DND-41 (cell line): ENCODE results near the gene ZNF503.

Experiments used
- ATAC-seq: fragments of 200-7000 bp; cut with Tn5 transposase; 3 replicates; pipeline ENCODE4 v1.9.1; 2021; ENCODE audit warnings: low read depth; ENCODE audit not compliant: insufficient read depth
- DNase-seq: peaks from one replicate; pipeline ENCODE4 v3.0.0-alpha.2; 2020
- H2AFZ ChIP-seq: 2 replicates; pipeline ENCODE4 v1.6.0; 2012; ENCODE audit warnings: low read depth, low read length
- H3K27ac ChIP-seq: 2 replicates; pipeline ENCODE4 v1.5.1; 2012; ENCODE audit warnings: low read length, inconsistent platforms
- H3K27me3 ChIP-seq: fragments of 200-600 bp; sonication (generic); 2 replicates; pipeline ENCODE4 v1.6.0; 2012; ENCODE audit warnings: low read length, mild to moderate bottlenecking, inconsistent platforms; ENCODE audit not compliant: insufficient read depth, poor library complexity
- H3K36me3 ChIP-seq: 2 replicates; pipeline ENCODE4 v1.5.1; 2012; ENCODE audit warnings: low read length, inconsistent platforms; ENCODE audit not compliant: insufficient read depth
- H3K4me1 ChIP-seq: 2 replicates; pipeline ENCODE4 v1.5.1; 2012; ENCODE audit warnings: mild to moderate bottlenecking, low read length; ENCODE audit not compliant: insufficient read depth
- H3K4me2 ChIP-seq: 2 replicates; pipeline ENCODE4 v1.6.0; 2012; ENCODE audit warnings: mild to moderate bottlenecking, moderate library complexity, low read length, inconsistent platforms; ENCODE audit not compliant: insufficient read depth
- H3K4me3 ChIP-seq, 2 experiments: fragments of 200-600 bp in 1 of 2; shearing (Covaris generic) in 1 of 2; 2 replicates each; pipeline ENCODE4 v1.5.1; 2012 to 2016; ENCODE audit warnings: inconsistent platforms in 2 of 2, low read length in 2 of 2, mild to moderate bottlenecking in 2 of 2, low read depth in 1 of 2, moderate library complexity in 1 of 2
- H3K79me2 ChIP-seq: 2 replicates; pipeline ENCODE4 v1.6.0; 2012; ENCODE audit warnings: low read length, inconsistent platforms; ENCODE audit not compliant: insufficient read depth
- H3K9ac ChIP-seq: 2 replicates; pipeline ENCODE4 v1.6.0; 2012; ENCODE audit warnings: low read depth, mild to moderate bottlenecking, inconsistent platforms, low read length, moderate library complexity
- H3K9me3 ChIP-seq: 2 replicates; pipeline ENCODE4 v1.5.1; 2012; ENCODE audit warnings: low read length, moderate library complexity, mild to moderate bottlenecking, inconsistent platforms; ENCODE audit not compliant: insufficient read depth, severe bottlenecking
- H4K20me1 ChIP-seq: 2 replicates; pipeline ENCODE4 v1.6.0; 2012; ENCODE audit warnings: low read length; ENCODE audit not compliant: insufficient read depth
- EZH2 ChIP-seq: IDR thresholded peaks from 3 replicates; pipeline ENCODE4 v1.6.1; 2012; ENCODE audit warnings: borderline replicate concordance, low read depth, mild to moderate bottlenecking, moderate library complexity, low read length, inconsistent platforms; ENCODE audit not compliant: severe bottlenecking
- TF ChIP-seq, protein P1 (sequence below): IDR thresholded peaks from 2 replicates; pipeline ENCODE4 v1.5.1; 2012; ENCODE audit warnings: borderline replicate concordance, low read length, moderate library complexity, mild to moderate bottlenecking; ENCODE audit not compliant: poor library complexity, severe bottlenecking; ENCODE audit errors: extremely low read depth

The ZNF503 gene

GRCh38 chr10:75401569-75402485 is at the start of gene ZNF503:
TSS of gene ZNF503 (minus strand) at chr10:75401764. CDS start at chr10:75401419, 345 bp downstream.
- H4K20me1 ChIP-seq: no peaks in the 10 kb centered on the region
- H3K9me3 ChIP-seq: peaks cover 2% of the 10 kb centered on the region
- no peak for DNase-seq
- no peak for TF ChIP-seq EZH2
- TF ChIP-seq, protein P1, sequence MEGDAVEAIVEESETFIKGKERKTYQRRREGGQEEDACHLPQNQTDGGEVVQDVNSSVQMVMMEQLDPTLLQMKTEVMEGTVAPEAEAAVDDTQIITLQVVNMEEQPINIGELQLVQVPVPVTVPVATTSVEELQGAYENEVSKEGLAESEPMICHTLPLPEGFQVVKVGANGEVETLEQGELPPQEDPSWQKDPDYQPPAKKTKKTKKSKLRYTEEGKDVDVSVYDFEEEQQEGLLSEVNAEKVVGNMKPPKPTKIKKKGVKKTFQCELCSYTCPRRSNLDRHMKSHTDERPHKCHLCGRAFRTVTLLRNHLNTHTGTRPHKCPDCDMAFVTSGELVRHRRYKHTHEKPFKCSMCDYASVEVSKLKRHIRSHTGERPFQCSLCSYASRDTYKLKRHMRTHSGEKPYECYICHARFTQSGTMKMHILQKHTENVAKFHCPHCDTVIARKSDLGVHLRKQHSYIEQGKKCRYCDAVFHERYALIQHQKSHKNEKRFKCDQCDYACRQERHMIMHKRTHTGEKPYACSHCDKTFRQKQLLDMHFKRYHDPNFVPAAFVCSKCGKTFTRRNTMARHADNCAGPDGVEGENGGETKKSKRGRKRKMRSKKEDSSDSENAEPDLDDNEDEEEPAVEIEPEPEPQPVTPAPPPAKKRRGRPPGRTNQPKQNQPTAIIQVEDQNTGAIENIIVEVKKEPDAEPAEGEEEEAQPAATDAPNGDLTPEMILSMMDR: no peak
- no peaks in the 10 kb centered on the region for H3K36me3 ChIP-seq
- no peak within 1 kb of the TSS for H3K27ac ChIP-seq
- no peak within 1 kb of the TSS for H3K4me3 ChIP-seq
- no peaks in the 10 kb centered on the region for H3K4me1 ChIP-seq
- no peaks in the 10 kb centered on the region for H3K79me2 ChIP-seq
- H3K4me2 ChIP-seq: no peak within 1 kb of the TSS
- no peak within 1 kb of the TSS for H3K9ac ChIP-seq
- no peak within 1 kb of the TSS for H2AFZ ChIP-seq
- no peaks in the 10 kb centered on the region for H3K27me3 ChIP-seq
- no peak for ATAC-seq

DNA sequence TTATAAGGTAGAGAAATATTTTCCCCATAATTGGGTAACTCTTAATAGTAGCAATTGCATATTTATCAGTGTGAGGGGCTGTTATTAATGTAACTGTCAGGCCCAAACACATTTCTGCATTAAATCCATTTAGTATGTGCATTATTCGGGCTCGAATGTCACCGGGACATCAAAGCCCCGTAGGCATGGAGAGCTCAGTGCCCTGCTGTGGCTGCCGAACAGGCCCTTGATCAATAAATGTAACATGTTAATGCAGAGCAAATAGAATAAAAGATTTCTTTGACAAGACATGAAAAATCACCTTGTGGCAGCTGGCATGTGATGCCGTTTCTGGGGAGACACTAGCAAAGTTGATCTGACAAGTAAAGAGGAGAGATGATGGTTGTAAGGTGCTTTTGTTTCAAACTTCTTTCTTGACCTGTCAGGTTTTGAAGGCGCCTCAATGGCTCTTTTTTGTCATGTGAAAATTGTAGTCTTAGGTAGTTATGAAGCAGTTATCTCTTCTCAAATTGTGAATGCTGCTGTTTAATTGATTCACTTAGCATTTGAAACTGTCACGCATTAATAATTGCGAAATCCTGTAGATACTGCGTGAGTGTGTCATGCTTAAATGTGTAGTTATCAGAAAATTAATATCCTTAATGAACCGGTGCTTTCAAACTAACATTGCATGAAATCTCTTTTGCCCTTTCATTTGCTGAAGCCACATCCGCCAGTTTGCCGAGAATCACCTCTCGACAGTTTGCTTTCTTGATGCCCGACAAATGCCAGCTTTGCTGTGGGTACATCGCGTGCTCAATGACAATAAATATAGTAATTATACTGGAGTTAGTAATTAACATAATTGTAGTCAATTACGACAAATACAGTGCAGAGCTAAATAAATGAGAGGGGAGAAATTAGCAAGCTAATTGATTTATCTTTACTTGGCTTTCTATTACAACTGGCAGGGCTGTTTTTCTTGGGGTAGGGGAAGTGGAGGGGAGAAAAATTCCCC is 49.4 kb upstream of the ZNF503 start:
- H3K27me3 ChIP-seq: peaks cover 4% of the 10 kb centered on the region
- no peaks in the 10 kb centered on the region for H3K36me3 ChIP-seq
- no peak overlapping the region for H3K4me2 ChIP-seq
- H3K27ac ChIP-seq: no peak overlapping the region
- H4K20me1 ChIP-seq: no peaks in the 10 kb centered on the region
- H3K4me3 ChIP-seq: no peak overlapping the region
- no peaks in the 10 kb centered on the region for H3K4me1 ChIP-seq
- ATAC-seq (no peak), DNase-seq (no peak)
- no peaks in the 10 kb centered on the region for H3K79me2 ChIP-seq
- no peak overlapping the region for H2AFZ ChIP-seq
- TF ChIP-seq, protein P1: no peak
- TF ChIP-seq EZH2: no peak
- no peaks in the 10 kb centered on the region for H3K9me3 ChIP-seq
- H3K9ac ChIP-seq: no peak overlapping the region

DNA sequence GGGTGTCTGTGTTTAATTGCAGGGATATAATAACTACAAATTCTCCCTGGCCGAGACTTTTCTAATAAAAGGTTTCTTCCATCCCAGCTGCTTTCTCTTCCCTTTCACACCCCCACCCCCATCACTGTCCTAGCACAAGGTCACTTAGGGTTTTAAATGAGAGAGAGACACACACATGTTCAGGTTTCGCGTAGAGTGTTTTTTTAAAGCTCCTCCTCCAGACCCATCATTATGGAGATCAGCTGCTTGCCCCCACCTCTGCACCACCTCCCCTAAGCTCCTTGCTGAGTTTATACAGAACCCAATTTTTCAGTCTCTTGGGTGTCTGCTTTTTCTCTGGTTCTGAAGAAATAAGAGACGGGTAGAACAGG is 48.5 kb upstream of the ZNF503 start:
- Histone ChIP-seq H3K79me2 (no peaks in the 10 kb centered on the region), H2AFZ (no peak overlapping the region), H3K4me3 (no peak overlapping the region), H3K9me3 (no peaks in the 10 kb centered on the region), H4K20me1 (no peaks in the 10 kb centered on the region), H3K36me3 (no peaks in the 10 kb centered on the region), H3K4me1 (no peaks in the 10 kb centered on the region), H3K27me3 (peaks cover 4% of the 10 kb centered on the region), H3K4me2 (no peak overlapping the region), H3K9ac (no peak overlapping the region), H3K27ac (no peak overlapping the region)
- DNase-seq: no peak
- no peak for TF ChIP-seq EZH2
- TF ChIP-seq, protein P1: no peak
- ATAC-seq: no peak
